NCI-H1105 (cell line): ENCODE data around the gene SNX14.
A peak's percentile ranks its signal among the peaks of the same experiment; 100 is the strongest.
"Not testable (repeated sequence)": the region's sequence is repeated elsewhere in the genome, so short reads cannot be mapped to it uniquely, and the experiment has no call there.

Experiments used
- DNase-seq: peaks from one replicate; lab custom pipeline; 2025; lab: John Stamatoyannopoulos, UW

SNX14 gene, protein sequence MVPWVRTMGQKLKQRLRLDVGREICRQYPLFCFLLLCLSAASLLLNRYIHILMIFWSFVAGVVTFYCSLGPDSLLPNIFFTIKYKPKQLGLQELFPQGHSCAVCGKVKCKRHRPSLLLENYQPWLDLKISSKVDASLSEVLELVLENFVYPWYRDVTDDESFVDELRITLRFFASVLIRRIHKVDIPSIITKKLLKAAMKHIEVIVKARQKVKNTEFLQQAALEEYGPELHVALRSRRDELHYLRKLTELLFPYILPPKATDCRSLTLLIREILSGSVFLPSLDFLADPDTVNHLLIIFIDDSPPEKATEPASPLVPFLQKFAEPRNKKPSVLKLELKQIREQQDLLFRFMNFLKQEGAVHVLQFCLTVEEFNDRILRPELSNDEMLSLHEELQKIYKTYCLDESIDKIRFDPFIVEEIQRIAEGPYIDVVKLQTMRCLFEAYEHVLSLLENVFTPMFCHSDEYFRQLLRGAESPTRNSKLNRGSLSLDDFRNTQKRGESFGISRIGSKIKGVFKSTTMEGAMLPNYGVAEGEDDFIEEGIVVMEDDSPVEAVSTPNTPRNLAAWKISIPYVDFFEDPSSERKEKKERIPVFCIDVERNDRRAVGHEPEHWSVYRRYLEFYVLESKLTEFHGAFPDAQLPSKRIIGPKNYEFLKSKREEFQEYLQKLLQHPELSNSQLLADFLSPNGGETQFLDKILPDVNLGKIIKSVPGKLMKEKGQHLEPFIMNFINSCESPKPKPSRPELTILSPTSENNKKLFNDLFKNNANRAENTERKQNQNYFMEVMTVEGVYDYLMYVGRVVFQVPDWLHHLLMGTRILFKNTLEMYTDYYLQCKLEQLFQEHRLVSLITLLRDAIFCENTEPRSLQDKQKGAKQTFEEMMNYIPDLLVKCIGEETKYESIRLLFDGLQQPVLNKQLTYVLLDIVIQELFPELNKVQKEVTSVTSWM

DNA sequence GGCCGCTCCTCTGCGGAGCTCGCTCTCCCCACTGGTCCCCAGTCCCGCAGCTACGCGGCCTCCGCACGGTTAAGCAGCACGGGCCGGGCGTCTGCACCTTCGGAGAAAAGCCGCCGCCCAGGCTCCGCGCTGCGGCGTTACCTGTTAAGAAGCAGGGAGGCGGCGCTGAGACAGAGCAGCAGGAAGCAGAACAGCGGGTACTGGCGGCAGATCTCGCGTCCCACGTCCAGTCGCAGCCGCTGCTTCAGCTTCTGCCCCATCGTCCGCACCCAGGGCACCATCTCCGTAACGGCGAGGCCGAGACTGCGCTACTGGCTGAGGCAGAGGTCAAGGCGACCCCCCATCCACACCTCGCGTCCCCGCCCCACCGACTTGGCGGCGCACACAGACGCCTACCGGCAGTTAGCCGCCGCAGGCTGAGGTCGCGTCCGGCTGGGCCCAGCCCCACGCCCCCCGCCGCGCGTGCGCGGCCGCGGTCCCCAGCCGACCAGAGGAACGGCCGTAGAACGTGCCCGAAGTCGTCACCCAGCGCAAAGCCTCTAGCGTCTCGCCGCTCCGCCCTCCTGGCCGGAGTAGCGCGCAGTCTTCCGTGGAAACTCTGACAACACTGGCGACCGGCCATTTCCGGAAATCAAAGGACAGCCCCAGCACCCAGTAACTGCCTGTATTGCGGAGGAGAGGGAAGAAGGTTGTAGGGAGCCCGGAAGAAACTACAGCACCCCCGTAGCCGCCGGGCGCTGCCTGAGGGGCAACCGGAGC, at the start of gene SNX14:
SNX14 (minus strand) TSS at position 421 of the 759 bp plus-strand sequence; CDS start at position 281, 140 bp downstream.
- peak; percentile 85 for DNase-seq

DNA sequence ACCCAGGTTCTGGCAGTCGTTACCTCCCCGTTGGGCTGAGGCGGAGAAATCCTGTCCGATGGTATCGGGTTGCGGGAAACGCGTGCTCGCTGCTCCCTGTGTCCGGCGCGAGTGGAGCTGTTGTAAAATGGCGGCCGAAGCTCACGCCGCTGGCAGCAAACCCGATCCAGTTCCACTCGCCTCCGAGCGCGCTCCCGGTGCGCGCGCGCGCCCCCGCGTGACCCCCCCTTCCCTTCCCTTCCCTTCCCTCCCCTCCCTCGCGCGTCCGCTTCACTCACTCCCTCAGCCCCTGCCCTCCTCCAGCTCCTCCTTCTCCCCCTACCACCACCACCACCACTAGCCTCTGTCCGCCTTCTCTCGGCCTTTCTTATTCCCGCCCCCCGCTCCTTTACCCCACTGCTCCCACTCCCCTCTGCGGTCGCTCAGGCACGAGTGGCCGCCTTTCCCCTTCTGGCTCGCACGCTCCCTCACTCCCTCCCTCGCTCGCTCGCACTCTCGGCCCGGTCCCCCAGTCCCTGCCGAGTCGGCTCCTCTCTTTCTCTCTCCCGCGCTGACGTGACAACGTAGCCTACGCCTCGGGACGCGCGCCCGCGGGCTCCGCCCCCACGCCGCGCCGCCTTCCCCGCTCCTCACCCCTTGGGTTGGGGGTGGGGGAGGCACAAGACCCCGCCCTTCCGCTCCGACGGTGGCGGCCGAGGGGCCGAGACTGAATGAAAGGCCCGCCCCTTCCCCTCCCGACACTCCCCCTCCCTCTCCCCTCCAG, 49.3 kb upstream of the SNX14 start, which contains the start of gene SYNCRIP:
SYNCRIP (minus strand) TSS at position 113 of the 763 bp plus-strand sequence. CDS start 1,447 bp downstream, outside the sequence.
- peak; percentile 98 for DNase-seq

DNA sequence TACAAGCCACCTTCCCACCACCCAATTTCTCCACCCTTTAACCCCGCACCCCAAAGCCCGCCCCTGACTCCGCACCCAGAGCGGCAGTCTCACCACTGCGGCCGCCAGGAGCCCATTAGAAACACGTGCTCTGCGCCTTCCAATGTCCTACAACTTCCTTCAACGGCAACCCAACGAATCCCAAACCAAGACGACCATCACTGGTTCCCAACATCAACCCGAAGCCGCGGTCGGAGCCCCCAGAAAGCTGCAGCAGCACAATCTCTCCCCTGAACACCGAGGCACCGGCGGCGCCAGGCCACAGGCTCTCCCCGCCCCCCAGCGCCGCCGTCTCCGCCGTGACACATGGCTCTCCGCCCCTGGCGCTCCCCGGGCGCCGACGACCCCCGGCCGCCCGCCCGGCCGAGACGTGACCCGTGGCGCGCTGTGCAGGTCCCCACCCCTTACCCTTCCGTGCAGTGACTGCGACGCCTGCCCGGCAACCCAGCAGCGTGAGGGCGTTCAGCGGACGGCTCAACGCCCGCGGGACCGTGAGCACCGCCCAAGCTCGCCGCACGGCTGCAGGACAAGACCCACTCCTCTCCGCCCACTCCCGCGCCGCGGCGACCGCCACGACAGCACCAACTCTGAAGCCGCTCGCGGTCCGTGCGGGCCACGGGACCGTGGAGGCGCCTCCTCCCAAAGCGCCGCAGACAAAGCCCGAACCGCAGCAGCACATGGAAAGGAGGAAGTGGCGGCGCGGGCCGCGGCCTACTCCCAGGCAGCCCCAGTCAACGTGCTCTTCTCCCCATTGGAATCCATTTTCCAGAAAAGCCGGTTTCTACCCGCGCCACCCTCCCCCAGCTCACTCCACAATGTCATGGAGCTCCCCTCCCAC, 48.5 kb upstream of the SNX14 start:
- DNase-seq = peak; percentile 20

DNA sequence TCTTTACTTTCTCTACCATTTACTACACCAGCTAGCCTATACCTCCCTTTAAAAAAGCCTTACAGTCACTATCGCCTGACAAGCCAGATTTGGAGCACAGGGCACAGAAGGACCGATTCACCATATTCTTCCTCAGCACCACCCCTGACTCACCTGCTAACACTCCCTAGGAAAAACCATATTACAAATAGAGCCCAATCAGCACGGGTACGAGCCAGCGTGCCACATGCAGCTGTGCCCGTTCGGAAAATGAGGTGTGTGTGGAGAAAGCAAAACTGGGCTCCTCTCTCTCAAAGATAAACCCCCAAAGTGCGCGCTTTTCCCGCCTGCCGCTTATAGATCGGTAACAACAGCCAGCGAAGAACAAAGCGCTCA, 47.9 kb upstream of the SNX14 start:
- DNase-seq = no peak

DNA sequence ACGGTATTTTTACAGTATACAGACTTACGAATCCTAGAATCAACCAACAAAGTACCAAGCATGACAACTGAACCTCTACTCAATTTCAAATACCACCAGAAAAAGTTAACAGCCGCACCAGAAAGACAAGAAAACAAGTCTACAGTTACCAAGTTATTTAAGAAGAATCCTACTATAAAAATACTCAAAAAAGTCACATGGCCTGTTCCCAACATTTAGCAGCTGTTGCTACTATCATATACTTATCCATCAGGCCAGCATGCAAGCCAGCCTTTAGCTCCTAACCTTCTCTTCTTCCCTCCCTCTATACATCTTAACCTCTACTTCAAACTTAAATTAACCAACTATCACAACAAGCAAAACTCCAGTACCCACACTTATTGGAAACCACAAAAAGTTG, 47.2 kb upstream of the SNX14 start:
- no peak for DNase-seq

DNA sequence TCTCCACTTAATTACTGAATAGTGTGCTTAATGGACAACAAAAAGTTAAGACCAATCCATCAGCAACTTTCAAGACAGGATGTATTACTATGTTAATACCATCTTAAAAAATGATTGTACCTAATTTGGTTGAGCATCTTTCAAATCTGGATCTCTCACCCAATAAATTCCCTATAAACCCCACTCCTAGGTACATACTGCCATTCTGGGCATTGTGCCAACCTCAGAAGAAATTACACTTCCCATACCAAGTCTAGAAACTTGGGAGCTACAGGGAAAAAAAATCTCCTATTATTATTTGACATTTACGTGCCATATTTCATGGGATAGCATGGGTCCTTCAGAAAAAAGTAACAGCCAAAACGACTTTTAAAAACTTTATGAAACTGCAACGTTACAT, 43.9 kb upstream of the SNX14 start:
- peak; percentile 2 for DNase-seq

DNA sequence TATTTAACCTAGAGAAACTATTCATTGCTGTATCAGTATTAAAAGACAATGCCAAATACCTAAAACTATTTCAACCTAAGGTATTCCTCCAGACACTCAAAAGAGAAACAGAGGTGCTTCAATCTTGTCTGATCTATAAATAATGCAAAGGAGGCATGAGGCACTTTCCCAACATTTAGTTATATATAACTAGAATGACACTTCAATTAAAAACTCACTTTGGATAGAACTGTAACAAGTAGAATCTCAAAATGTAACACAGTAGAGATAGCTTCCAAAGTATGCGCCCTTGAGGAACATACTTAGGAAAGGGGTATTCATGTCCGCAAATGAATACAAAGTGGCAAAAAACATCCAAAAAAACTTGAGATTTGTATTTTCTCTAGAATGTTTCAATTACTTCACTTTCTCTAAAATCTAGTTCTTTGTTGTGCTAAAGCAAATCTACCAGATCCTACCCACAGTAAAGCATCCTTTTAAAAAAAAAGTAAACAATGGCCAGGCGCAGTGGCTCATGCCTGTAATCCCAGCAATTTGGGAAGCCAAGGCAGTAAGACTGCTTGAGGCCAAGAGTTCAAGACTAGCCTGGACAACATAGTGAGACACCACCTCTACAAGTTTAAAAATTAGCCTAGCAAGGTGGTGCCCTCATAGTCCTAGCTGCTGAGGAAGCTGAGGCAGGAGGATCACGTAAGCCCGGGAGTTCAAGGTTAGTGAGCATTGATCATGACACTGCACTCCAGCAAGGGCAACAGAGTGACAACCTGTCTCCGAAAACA, 38.7 kb upstream of the SNX14 start:
- no peak for DNase-seq

DNA sequence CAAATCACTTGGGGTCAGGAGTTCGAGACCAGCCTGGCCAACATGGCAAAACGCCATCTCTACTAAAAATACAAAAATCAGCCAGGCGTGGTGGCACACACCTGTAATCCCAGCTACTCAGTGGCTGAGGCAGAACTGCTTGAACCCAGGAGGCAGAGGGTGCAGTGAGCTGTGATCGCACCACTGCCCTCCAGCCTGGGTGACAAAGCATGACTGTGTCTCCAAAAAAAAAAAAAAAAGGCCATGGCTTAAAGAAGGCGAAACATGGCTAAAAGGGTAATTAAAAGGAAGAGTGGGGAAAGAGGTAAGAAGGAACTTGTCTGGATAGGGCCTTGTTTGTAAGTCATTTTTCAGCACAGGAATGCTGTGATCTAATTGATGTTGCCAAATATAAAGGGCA, 37.5 kb upstream of the SNX14 start:
- not testable (repeated sequence) for DNase-seq

DNA sequence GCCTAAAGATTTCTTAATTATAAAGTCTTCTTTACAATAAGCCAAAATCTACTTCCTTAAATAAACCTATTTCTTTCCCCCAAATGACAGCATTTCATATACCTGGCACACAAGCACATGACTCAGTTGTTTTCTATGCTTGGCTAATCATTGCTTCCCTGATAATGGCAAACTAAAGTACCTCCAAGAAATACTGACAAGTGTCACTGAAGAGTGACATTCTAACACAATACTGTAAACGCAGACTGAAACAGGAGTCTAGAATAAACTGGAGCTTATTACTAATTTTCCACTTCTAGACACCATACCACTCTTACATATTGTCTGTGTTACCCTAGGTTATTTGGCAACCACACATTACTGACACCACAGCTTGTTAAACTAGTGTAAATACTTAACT, 34.7 kb upstream of the SNX14 start:
- no peak for DNase-seq

DNA sequence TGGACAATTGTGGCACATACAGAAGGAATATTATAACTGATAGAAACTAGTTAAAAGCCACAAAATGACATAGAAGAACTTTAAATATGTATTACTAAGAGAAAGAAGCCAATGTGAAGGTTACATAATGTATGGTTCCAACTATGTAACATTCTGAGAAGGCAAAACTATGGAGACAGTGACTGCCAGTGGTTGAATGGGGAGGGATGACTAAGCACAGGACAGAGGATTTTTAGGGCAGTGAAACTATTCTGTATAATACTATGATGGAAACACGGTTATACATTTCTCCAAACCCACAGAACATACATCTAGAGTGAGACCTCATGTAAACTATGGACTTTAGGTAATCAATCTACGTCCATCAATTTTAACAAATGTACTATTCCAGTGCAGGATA, 26.6 kb upstream of the SNX14 start:
- no peak for DNase-seq

DNA sequence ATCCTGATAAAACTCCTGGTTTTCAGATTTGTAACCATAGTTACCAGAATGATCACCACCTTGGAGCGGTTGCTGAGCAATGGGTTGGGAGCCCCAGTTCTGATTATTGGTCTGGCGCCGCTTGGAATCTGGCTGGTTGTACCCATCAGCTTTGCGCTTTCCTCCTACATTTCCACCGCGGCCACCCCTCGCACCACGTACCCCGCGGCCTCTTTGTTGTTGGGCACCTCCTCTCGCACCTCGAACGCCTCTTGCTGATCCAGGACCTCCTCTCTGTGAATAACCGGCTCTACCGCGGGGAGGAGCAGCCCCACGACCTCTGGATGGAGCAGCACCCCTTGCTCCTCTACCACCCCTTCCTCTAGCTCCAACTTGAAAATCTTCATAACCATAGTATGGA, 21.1 kb upstream of the SNX14 start:
- no peak for DNase-seq

DNA sequence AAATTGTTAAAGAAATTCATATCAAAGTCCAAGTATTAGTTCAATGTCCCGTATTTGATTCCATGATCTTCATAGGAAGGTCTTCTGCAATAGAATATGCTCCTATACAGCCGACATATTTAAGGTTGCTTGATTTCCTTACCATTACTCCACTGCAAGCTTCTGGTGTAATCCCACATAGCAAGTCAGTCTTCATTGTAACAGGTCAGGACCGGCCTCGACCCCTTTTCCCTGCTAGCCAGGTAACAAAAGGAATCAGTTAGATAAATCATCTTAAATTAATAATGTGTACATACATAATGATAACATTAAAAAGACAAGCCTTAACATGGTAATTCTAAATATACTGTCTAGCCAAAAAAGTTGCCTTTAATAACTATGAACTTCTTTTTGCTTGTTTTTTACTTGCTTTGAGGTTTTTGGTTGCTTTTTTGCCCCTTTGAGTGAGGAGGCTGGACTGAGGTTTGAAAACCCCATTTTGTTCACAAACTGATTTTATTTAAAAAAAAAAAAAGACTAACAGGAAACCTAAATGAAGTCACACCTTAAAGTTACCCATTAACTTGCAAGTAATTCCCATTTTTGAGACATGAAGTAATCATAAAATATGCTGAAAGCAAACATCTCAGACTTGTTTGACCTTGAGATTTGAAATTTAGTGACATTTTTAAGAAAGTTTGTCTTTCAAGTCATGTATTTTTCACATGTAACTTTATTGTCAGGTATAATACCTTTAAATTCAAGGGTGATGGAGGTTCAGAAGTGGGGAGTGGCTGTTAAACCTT, 19.2 kb upstream of the SNX14 start:
- DNase-seq = no peak

DNA sequence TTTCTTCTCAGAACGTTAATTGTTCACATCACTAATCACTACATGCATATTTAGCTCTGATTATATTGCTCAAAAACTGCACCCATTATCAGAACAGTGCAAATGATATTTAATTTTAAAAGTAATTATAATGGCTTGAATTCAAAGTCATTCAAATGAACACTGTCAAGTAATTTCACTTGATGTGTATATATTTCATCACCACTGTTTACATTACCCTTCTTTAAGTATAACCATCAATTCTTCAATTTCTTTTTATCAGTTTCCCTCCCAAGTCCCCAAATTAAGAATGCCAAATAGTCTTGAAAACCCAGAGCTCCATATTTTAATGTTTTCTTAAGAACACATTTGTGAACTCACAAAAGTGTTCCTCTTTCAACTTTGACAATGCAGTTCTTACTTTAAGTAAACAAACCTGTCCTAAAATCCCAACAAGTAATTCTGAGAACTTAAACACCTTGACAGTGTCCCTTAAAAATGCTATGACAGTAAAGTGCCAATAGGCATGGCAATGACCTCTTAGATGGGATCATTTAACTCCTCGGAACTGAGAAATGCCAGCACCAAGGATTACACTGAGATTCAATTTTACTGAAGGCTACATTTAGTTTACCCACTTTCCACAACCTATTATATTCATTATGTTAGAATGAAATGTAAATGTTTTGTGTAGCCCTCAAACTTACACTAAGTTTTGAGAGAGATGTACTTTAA, 16.7 kb upstream of the SNX14 start:
- DNase-seq = no peak

DNA sequence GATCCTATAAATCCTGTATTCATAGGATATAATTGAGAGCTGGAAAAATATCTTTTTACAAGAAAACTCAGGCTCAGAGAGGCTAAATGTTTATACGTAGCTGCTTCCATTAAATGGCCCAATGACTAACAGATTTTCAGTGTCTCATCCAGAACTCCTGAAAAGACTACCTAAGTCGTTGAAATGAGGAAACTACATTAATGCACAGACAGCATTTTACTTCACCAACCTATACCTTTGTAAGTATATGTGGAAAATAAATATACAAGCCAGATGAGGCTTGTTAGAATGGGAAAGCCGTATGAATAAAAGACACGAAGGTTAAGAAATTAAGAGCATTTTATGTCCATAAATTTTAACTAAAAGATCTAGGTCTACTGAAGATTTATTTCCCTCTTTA, 8.4 kb upstream of the SNX14 start:
- DNase-seq = no peak

DNA sequence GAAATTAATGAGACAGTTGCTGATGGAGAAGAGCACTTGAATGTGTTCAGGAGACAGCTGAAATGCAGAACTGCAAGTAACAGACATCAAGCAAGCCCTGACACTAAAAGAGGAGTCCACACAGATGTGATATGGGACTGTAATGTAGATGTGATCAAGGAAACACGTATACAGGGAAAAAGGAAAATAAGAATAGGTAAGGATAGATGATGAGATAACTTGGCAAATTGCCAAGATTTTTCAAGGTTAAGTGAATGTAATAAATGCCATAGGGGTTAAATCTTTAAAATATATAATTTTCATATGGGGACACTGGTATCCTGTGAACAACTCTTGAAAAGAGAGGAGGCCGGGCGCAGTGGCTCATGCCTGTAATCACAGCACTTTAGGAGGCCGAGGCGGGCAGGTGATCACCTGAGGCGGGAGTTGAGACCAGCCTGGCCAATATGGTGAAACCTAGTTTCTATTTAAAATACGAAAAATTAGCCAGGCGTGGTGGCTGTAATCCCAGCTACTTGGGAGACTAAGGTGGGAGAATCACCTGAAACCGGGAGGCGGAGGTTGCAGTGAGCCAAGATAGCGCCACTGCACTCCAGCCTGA, 7.2 kb upstream of the SNX14 start:
- DNase-seq = no peak

DNA sequence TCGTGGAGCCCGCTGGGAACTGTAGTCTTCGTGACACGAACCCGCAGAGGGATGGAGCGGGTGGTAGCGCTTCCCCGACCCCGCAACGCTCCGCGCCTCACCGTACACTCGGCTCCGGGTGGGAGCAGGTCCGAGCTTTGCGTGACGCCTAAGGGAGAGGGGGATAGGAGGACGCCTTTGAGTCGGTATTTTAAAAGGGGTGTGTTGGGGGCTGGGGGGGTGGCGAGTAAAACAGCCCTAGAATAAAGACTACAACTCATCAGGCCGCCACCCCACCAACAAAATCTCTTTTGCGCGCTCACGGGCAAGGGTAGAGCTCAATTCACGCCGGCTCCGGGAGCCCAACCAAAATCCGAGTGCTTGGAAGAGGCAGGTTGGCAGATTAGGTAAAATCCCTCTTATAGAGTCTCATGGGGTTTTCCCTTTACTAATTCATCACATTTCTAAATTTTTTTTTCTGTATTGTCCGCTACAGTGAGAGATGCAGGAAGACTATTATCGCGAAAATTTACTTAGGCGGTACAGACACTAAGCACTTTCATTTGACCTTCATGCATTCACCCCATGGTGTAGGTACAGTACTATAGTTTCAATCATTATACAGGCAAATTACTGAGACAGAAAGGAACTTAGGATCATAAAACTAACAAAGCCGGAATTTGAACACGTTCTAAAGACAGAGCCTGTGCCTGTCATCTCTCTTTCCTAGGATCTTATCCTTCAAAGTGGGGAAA, 706 bp upstream of the SNX14 start:
- no peak for DNase-seq

DNA sequence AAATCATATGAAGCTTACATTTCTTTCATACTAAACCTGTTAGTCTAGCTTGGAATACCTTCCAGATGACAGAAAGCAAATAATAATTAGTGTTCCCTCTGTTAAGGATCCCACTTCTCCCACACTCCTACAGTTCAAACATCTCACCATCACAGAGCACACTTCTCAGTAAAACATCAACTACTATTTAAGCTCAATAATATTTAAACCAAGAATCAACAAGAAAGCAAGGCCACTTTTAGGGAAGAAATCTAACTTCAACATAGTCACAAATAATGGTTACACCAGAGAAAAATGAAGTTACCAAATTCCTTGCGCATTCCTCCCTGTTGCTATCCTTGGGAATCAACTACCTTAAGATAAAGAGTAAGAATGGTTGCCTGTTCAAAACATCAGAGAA, 1.6 kb downstream of the SNX14 start:
- no peak for DNase-seq
